ENCODE data around the gene FBXO5. TPM values are rescaled to one million over a fixed set of nuclear protein-coding genes. Genes with fewer than 3 reads are reported as not detected.

FBXO5 gene, protein sequence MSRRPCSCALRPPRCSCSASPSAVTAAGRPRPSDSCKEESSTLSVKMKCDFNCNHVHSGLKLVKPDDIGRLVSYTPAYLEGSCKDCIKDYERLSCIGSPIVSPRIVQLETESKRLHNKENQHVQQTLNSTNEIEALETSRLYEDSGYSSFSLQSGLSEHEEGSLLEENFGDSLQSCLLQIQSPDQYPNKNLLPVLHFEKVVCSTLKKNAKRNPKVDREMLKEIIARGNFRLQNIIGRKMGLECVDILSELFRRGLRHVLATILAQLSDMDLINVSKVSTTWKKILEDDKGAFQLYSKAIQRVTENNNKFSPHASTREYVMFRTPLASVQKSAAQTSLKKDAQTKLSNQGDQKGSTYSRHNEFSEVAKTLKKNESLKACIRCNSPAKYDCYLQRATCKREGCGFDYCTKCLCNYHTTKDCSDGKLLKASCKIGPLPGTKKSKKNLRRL
- total RNA-seq = 7.6 and 8.4 TPM in 2 replicates

DNA sequence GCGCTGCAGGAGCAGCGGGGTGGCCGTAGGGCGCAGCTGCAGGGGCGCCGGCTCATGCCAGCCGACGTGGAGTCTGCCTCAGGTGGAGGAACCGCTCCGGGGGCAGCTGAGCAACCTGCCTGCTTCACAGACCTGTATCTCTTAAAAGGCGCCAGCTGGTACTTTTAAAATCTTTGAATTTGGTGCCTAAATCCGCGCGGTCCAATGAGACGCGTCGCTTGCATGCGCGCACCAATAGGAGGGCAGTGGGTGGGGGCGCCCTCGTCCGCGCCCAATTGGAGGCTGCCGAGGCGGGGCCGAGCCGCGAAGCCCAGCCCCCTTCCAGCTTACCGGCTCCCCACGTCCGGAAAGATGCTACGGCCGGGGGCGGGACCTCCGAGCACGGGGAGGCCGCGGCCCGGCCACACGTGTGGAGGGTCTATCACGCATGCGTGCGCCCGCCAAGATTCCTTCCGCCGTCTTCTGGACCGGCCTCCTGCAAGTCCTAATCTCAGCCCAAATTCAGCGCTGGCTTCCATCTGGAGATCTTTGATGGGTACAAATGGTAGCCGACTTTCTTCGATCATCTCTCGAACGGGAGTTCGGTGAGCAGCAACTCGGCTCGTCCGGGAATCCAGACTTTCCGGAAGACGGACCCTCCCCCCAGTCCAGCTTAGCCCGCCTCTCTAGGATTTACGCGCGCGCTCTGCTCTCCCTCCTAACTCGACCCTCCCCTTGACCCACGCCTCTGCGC, at the start of gene FBXO5:
TSS of gene FBXO5 (minus strand) at position 138 of the 733 bp plus-strand sequence. CDS start at position 56, 82 bp downstream.

DNA sequence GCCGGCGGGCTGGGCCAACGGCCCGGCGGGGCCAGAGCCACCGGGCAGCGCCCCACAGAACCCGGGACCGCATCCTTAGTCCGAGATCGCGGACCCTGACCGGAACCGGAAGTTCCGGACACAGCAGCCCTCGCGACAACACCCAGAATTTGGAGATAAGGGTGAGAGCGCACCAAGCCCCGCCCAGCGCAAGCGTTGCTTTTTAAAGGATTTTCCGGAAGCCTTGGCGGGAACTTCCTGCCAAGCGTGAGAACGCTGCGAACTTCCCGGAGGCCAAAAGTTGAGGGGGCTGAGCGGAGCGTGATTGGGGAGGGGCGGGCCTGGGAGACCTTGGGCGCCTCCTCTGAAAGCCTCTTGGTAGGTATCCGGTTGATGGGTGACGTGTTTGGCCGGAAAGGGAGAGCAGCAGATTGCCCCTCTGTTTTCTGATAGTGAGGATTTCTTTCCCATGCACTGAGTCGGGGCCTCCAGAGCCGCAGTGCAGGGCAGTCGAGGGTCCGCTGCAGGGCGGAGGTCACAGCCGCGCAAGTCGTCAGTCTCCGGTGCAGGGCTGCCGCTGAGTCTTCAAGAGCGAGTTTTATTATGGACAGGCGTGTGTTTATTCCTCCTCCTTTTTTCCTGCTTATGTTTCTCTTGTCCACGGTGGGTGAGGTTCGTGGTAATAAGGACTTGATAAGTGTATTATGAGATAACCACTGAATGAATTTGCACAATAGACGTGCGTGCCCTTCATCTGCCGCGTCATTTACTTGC, 19.9 kb upstream of the FBXO5 start, which contains the start of gene MTRF1L:
TSS of gene MTRF1L (minus strand) at position 97 of the 753 bp plus-strand sequence. CDS start at position 73, 24 bp downstream.

Other genes with a start within 250 kb of the FBXO5 start
- not detected in 2 replicates for gene VIP, start 232.2 kb downstream of the FBXO5 start, total RNA-seq
- gene MTRF1L, start 19.7 kb upstream of the FBXO5 start, total RNA-seq = 14.3 and 21.9 TPM in 2 replicates
- gene RGS17, start 148.2 kb upstream of the FBXO5 start, total RNA-seq = 1.8 and 4.0 TPM in 2 replicates

All from cardiac atrium fibroblast (primary cell).